GM18511 (cell line): ENCODE results near the gene SAPCD1.
"Not testable (repeated sequence)": the region's sequence is repeated elsewhere in the genome, so short reads cannot be mapped to it uniquely, and the experiment has no call there.

ENCODE experiments used
- ATAC-seq: cut with Tn5 transposase; IDR thresholded peaks from one replicate; pipeline ENCODE4 v1.9.1; 2021; ENCODE audit warnings: mild to moderate bottlenecking, moderate library complexity; ENCODE audit not compliant: unreplicated experiment

Gene SAPCD1

GRCh38 chr6:31795616-31796298 is 33.3 kb downstream of the SAPCD1 start, which contains the start of gene VARS1:
Gene VARS1 (minus strand): TSS chr6:31795752. CDS start chr6:31795217, 535 bp downstream.
- peak; percentile 78 for ATAC-seq

DNA sequence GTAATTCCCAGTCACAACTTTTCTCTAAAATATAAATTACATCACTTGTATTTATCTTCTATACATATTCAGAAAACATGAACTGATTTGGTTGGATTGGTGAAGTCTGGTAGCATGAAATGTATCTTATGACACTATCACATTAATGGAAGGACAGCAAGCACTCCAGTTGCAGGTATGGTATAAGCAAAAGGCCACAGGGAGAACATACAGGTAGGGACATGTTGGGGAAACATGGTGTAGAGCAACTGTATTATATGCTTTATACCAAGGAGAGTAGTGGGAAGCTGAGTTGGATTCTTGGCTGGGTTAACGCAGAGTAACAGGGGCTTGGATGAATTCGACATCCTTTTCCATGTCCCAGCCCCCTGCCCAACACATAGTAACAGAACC is 34.5 kb downstream of the SAPCD1 start:
- no peak for ATAC-seq

DNA sequence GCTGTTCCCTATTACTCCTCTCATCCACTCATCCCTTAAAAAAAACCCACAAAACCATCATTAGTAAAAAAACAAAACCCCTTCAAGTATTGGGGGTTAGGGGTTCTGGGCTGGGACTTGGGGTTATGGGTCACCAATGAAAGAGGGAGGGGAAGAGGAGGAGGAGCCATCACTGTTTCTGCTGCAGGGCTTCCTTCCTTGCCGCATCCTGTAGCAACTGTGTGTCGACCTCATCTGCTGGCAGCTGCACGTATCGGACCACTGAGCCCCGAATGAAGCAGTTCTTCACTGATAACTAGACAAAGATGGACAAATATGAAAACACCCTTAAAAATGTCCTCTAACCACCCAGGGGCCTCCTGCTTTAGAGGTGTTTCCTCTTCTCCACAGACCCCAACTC is 35.1 kb downstream of the SAPCD1 start:
- ATAC-seq, result no peak

GRCh38 chr6:31799781-31800180 is 37.3 kb downstream of the SAPCD1 start:
- no peak for ATAC-seq

DNA sequence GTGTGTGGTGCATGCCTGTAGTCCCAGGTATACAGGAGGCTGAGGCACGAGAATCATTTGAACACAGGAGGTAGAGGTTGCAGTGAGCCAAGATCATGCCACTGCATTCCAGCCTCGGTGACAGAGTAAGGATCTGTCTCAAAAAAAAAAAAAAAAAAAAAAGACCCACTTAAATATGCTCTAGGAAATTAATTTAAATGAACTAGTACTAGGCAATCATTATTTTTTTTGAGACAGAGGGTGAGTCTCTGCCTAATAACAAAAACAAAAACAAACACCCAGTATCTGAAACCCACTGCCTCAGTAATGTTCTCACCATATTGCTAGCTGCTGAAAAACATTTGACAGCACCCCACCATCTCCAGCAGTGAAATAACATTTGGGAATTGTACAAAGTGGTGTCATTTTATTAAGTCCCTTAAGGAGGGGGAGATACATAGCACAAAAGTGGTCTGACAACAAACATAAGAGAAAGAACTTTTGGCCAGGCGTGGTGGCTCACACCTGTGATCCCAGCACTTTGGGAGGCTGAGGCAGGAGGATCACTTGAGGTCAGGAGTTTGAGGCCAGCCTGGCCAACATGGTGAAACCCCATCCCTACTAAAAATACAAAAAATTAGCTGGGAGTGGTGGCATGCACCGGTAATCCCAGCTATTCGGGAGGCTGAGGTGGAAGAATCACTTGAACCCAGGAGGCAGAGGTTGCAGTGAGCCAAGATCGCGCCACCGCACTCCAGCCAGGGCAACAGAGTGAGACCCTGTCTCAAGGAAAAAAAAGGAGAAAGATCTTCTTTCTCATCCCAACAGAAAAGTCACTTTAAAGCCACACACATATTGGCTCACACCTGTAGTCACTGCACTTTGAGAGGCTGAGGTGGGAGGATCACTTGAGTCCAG is 38.8 kb downstream of the SAPCD1 start:
- ATAC-seq, result not testable (repeated sequence)

- no peak for ATAC-seq
Observed at GRCh38 chr6:31805939-31806469, 43.5 kb downstream of the SAPCD1 start.

GRCh38 chr6:31806470-31807272 is 44.2 kb downstream of the SAPCD1 start, which contains the start of gene LSM2:
Gene LSM2 (minus strand): TSS chr6:31806966. CDS start chr6:31806757, 209 bp downstream.
- peak; percentile 93 for ATAC-seq

DNA sequence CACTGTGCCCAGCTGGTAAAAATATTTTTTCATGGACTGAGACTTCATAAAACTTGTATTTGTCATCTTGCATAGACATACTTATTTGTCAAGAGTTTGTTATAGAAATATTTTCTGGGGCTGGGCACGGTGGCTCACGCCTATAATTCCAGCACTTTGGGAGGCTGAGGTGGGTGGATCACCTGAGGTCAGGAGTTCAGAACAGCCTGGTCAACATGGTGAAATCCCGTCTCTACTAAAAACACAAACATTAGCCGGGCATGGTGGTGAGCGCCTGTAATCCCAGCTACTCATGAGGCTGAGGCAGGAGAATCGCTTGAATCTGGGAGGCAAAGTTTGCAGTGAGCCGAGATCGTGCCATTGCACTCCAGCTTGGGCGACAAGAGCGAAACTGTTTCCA is 46.1 kb downstream of the SAPCD1 start:
- not testable (repeated sequence) for ATAC-seq

DNA sequence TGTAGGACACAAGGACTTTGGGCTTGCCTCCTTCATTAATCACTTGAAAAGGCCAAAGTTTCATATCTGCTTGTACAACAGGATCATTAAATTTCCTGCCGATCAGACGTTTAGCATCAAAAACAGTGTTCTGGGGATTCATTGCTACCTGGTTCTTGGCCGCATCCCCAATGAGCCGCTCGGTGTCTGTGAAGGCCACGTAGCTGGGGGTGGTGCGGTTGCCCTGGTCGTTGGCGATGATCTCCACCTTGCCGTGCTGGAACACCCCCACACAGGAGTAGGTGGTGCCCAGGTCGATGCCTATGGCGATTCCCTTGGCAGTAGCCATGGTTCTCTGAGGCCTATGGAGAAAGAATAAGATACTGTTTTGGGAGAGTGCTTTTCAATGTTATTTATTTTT is 49.2 kb downstream of the SAPCD1 start:
- no peak for ATAC-seq

GRCh38 chr6:31813465-31813849 is 51.0 kb downstream of the SAPCD1 start:
- no peak for ATAC-seq
